KOPT-K1 (cell line): ENCODE results near the gene GP1BB.

ENCODE experiments used
- H3K27ac ChIP-seq: fragments of 200-600 bp; sonication (generic); 2 replicates; pipeline ENCODE4 v1.5.1; 2016; ENCODE audit warnings: antibody characterized with exemption, mild to moderate bottlenecking, low read depth, low read length; ENCODE audit not compliant: poor library complexity, severe bottlenecking
- H3K36me3 ChIP-seq: fragments of 200-600 bp; sonication (generic); 2 replicates; pipeline ENCODE4 v1.5.1; 2017; ENCODE audit warnings: antibody characterized with exemption, mild to moderate bottlenecking, low read length, moderate library complexity; ENCODE audit not compliant: insufficient read depth
- H3K9me3 ChIP-seq: fragments of 200-600 bp; sonication (generic); 2 replicates; pipeline ENCODE4 v1.5.1; 2017; ENCODE audit warnings: antibody characterized with exemption, low read length, mild to moderate bottlenecking; ENCODE audit not compliant: insufficient read depth, poor library complexity, severe bottlenecking

Gene GP1BB

DNA sequence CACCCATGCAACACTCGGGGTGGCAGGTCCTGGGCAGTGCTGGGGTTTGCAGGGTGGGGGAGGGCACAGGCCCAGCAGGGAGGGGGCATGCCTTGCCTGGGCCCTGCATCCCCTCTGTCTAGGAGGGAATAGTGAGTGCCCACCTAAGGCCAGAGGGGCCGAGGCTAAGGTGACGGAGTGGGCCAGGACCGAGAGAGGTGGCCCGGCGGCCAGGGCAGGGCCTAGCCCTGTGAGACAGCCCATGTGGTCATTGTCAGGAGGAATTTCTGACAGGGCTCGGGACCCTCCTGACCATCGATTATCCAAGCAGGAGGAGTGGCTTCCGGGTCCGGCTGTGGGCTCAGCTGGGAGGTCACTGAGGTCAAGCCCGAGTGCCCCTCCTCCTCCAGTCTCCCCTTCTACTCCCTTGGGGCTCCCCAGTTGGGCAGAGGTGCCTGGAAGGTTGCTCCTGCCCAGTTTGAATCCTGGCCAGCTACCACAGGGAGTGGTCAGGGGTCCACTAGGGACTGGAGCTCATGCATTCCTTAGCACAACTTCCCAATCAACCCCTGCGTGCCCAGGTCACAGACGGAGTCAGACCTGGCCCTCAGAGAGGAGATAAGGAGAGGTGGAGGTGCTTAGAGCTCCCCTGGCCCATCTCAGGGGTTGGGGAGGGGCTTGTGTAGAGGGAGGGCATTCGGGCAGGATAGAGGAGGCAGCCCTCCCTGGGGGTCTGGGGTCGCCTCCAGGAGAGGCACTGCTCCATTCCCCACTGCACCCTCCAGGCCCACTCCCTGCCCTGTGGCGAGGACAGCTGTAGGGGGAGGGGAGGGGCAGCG is 14.7 kb downstream of the GP1BB start:
- H3K36me3 ChIP-seq, result no peaks in the 10 kb centered on the region
- H3K27ac ChIP-seq, result no peak overlapping the region
- H3K9me3 ChIP-seq, result no peaks in the 10 kb centered on the region

GRCh38 chr22:19738664-19739447 is 15.5 kb downstream of the GP1BB start:
- Histone ChIP-seq H3K27ac (no peak overlapping the region), H3K36me3 (no peaks in the 10 kb centered on the region)

GRCh38 chr22:19739448-19739895 is 16.1 kb downstream of the GP1BB start:
- H3K9me3 ChIP-seq, result no peaks in the 10 kb centered on the region
- no peak overlapping the region for H3K27ac ChIP-seq
- H3K36me3 ChIP-seq, result no peaks in the 10 kb centered on the region

More at GRCh38 chr22:19738664-19739447, 15.5 kb downstream of the GP1BB start:
- no peaks in the 10 kb centered on the region for H3K9me3 ChIP-seq

DNA sequence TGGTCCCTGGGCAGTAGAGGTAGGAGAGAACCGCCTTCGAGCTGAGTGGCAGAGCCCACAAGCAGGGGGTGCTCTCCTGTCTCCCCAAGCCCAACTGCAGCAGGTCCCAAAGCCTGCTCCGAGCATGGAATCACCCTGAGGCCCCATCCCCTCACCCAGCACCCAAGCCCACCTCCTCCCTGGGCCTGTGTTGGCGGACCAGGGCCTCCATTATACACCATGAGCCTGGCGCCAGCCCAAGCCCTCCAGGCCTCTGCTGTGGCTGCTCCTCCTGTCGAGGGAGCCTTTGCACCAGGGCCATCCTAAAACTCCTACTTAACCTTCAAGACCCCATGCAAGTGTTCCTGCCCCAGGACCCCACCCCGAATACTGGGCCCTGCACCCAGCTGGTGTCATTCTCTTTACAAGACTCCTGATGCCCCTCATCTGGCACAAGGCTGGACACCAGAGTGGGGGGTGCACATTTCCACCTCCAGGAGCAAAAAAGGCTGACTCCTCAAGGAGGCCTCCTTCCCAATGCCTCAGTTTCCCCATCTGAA is 16.6 kb downstream of the GP1BB start:
- Histone ChIP-seq H3K9me3 (no peaks in the 10 kb centered on the region), H3K36me3 (no peaks in the 10 kb centered on the region), H3K27ac (no peak overlapping the region)

DNA sequence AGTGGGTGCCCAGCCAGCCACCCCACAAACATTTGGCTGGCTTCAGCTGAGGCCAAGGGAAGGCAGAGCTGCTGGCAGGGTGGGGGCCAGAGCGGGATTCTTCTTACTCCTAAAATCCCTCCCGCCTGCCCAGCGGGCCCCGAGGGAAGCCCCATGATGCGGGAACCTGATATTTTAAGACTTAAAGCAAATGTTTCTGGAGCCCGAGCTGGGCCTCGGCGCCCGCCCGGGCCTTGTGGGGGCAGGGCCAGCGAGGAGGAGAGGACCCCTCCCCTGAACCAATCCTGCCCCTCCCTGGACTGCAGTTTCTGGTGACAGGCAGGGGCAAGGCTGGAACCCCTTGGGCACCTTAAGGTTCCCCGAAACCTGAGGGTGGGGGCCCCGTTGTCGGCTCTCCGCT is 17.2 kb downstream of the GP1BB start:
- Histone ChIP-seq H3K9me3 (no peaks in the 10 kb centered on the region), H3K36me3 (no peaks in the 10 kb centered on the region), H3K27ac (no peak overlapping the region)

DNA sequence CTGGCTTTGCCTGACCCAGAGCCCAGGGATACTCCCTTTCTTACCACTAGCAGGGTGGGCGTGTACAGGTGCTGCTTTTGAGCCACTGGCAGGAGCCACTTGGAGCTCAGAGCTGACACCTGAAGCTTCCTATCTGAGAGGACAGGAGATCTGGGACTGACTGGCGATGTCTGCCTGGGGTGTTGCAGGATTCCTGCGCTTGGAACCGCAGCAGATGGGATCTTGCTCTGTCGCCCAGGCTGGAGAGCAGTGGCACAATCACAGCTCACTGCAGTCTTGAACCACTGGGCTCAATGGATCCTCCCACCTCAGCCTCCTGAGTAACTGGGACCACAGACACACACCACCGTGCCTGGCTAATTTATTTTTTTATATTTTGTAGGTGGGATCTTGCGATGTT is 17.7 kb downstream of the GP1BB start:
- Histone ChIP-seq H3K36me3 (no peaks in the 10 kb centered on the region), H3K27ac (no peak overlapping the region), H3K9me3 (no peaks in the 10 kb centered on the region)

GRCh38 chr22:19742160-19743066 is 19.1 kb downstream of the GP1BB start:
- Histone ChIP-seq H3K27ac (no peak overlapping the region), H3K9me3 (no peaks in the 10 kb centered on the region), H3K36me3 (no peaks in the 10 kb centered on the region)

DNA sequence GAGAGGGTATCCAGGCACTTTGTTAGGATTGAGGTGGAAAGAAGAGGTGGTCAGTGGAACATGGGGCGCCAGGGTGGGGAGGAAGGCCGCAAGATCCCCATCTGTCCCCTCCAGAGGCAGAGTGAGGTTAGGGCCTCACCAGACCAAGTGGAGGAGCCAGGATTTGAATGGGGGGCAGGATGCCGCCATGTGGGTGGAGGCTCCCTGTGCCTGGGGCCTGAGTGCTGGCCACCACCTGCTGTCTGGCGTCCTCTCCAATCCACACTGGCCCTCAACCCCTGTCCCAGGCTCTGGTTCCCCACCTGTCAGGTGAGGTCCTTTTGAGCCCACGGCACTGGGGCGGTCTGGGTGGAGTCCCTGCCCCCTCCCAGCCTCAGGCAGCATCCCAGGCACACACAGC is 19.7 kb downstream of the GP1BB start:
- Histone ChIP-seq H3K9me3 (no peaks in the 10 kb centered on the region), H3K27ac (no peak overlapping the region), H3K36me3 (no peaks in the 10 kb centered on the region)

- Histone ChIP-seq H3K36me3 (no peaks in the 10 kb centered on the region), H3K9me3 (no peaks in the 10 kb centered on the region), H3K27ac (no peak overlapping the region)
Measured at GRCh38 chr22:19743651-19744050, 20.3 kb downstream of the GP1BB start.

GRCh38 chr22:19744350-19745006 is 21.1 kb downstream of the GP1BB start:
- H3K9me3 ChIP-seq, result no peaks in the 10 kb centered on the region
- no peak overlapping the region for H3K27ac ChIP-seq
- no peaks in the 10 kb centered on the region for H3K36me3 ChIP-seq

- no peaks in the 10 kb centered on the region for H3K36me3 ChIP-seq
- H3K27ac ChIP-seq, result no peak overlapping the region
- H3K9me3 ChIP-seq, result no peaks in the 10 kb centered on the region
Measured at GRCh38 chr22:19745155-19746101, 22.1 kb downstream of the GP1BB start.

DNA sequence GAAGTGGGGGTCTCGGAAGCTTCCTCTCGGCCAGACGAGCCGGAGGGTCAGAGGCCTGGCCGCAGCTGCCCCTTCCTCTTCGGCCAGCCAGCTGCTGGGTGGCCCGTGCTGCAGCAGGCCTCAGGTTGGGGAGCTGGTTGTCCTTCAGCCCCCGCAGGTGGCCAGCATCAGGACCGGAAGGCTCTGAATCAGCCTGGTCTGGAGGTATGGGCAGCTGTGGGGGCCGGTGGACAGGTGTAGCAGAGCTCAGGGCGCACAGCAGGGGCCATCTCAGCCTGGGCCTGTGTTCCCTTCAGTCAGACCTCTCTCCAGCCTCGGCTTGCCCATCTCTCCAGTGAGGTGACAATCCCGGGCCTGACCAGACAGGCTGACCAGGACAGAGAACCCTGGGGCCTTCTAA is 23.4 kb downstream of the GP1BB start:
- Histone ChIP-seq H3K27ac (no peak overlapping the region), H3K9me3 (no peaks in the 10 kb centered on the region), H3K36me3 (no peaks in the 10 kb centered on the region)

GRCh38 chr22:19747551-19747950 is 24.2 kb downstream of the GP1BB start:
- no peaks in the 10 kb centered on the region for H3K9me3 ChIP-seq

More at GRCh38 chr22:19747551-19747950, 24.2 kb downstream of the GP1BB start:
- H3K36me3 ChIP-seq, result no peaks in the 10 kb centered on the region
- H3K27ac ChIP-seq, result no peak overlapping the region
